K562 (cell line): ENCODE measurements around the gene INSM1. TPM values are rescaled to one million over a fixed set of nuclear protein-coding genes. Genes with fewer than 3 reads are reported as not detected.

Source experiments
- ATAC-seq: fragments of 200-7000 bp; cut with Tn5 transposase; 3 replicates; pipeline ENCODE4 v1.9.1; 2020; ENCODE audit warnings: moderate library complexity
- BruUV-seq: library from RNA; stranded (reverse); fragments of 400-500 nt; replicated peaks from 2 replicates; lab custom pipeline; 2021; lab: Mats Ljungman, UMichigan
- CTCF ChIA-PET: fragments of 300-600 bp; formaldehyde crosslinking; extraction: SDS; loops from one replicate; lab custom pipeline; 2021; ENCODE audit warnings: low intra/inter-chr PET ratio; lab: Yijun Ruan, JAX
- POLR2A ChIA-PET: fragments of 300-600, 350-650 bp; sonication (Branson Sonifier 250); formaldehyde crosslinking; extraction: SDS; loops from one replicate; lab custom pipeline; 2021; ENCODE audit warnings: antibody characterized with exemption, inconsistent platforms; lab: Yijun Ruan, JAX
- DNase-seq, 4 experiments: peaks; one replicate each; pipeline versions ENCODE4 v3.0.0 to v3.0.0-alpha.2; 2011 to 2018; ENCODE audit warnings: low spot score in 3 of 4, mixed read lengths in 3 of 4; ENCODE audit errors: extremely low read depth in 1 of 4
- FAIRE-seq: peaks from 2 replicates; lab custom pipeline; 2011; peaks lifted over from hg19 to GRCh38; lab: Jason Lieb, UNC
- H2AFZ ChIP-seq: 2 replicates; pipeline ENCODE4 v1.6.0; 2011; ENCODE audit warnings: low read depth, low read length, control low read depth, inconsistent platforms
- H3K27ac ChIP-seq: fragments of 200-600 bp; 3 replicates; pipeline ENCODE4 v1.8.0; 2011; ENCODE audit warnings: low read depth, mild to moderate bottlenecking, control low read depth, inconsistent platforms, low read length, moderate library complexity, mixed read lengths; ENCODE audit errors: extremely low read depth
- H3K27me3 ChIP-seq, 2 experiments: fragments of 300-600 bp in 1 of 2; 2 replicates in 1 of 2; 3 replicates in 1 of 2; pipeline versions ENCODE4 v1.6.0 to v1.8.0; 2011; ENCODE audit warnings: inconsistent platforms in 2 of 2, low read length in 2 of 2, mild to moderate bottlenecking in 1 of 2, mixed read lengths in 1 of 2, moderate library complexity in 1 of 2; ENCODE audit not compliant: control insufficient read depth in 2 of 2, insufficient read depth in 2 of 2
- H3K36me3 ChIP-seq: fragments of 300-600 bp; 3 replicates; pipeline ENCODE4 v1.8.0; 2011; ENCODE audit warnings: mild to moderate bottlenecking, low read length, inconsistent platforms; ENCODE audit not compliant: control insufficient read depth, insufficient read depth
- H3K4me1 ChIP-seq, 2 experiments: fragments of 200-600 bp in 1 of 2; replicated peaks in 1 of 2; 2 replicates in 1 of 2; 3 replicates in 1 of 2; pipeline versions ENCODE4 v1.5.1 to v1.8.0; 2011; ENCODE audit warnings: inconsistent platforms in 2 of 2, low read length in 2 of 2, mild to moderate bottlenecking in 1 of 2, mixed read lengths in 1 of 2, moderate library complexity in 1 of 2; ENCODE audit not compliant: control insufficient read depth in 2 of 2, insufficient read depth in 2 of 2
- H3K4me2 ChIP-seq: 2 replicates; pipeline ENCODE4 v1.6.1; 2011; ENCODE audit warnings: low read length, control low read depth, inconsistent platforms, mixed read lengths; ENCODE audit not compliant: insufficient read depth
- H3K4me3 ChIP-seq: fragments of 200-600 bp; sonication (generic), shearing (Covaris generic); 2 replicates; pipeline ENCODE4 v1.5.1; 2016; ENCODE audit warnings: control low read depth, inconsistent platforms
- H3K79me2 ChIP-seq: fragments of 200-600 bp; 3 replicates; pipeline ENCODE4 v1.8.0; 2011; ENCODE audit warnings: low read length, inconsistent platforms; ENCODE audit not compliant: control insufficient read depth, insufficient read depth
- H3K9ac ChIP-seq, 2 experiments: 2 replicates each; pipeline versions ENCODE4 v1.6.0 to v1.6.1; 2011; ENCODE audit warnings: low read depth in 2 of 2, low read length in 2 of 2, control low read depth in 1 of 2, inconsistent platforms in 1 of 2, mild to moderate bottlenecking in 1 of 2, mixed read lengths in 1 of 2; ENCODE audit not compliant: insufficient read depth in 1 of 2
- H3K9me1 ChIP-seq: one replicate; pipeline ENCODE4 v1.6.0; 2011; ENCODE audit warnings: inconsistent platforms, mild to moderate bottlenecking, low read length, moderate library complexity; ENCODE audit not compliant: control insufficient read depth, insufficient read depth
- H3K9me3 ChIP-seq: replicated peaks from 2 replicates; pipeline ENCODE4 v1.5.1; 2011; ENCODE audit warnings: low read depth, low read length, inconsistent platforms; ENCODE audit not compliant: control insufficient read depth, insufficient read depth
- H4K20me1 ChIP-seq: replicated peaks from 2 replicates; pipeline ENCODE4 v1.6.1; 2011; ENCODE audit warnings: low read length, inconsistent platforms, mixed read lengths; ENCODE audit not compliant: control insufficient read depth, insufficient read depth
- BCLAF1 ChIP-seq, 2 experiments: fragments of 450-650 bp in 1 of 2; IDR thresholded peaks; 2 replicates each; pipeline ENCODE4 v1.6.1; 2011 to 2017; ENCODE audit warnings: low read depth in 2 of 2, antibody characterized with exemption in 1 of 2, borderline replicate concordance in 1 of 2, low read length in 1 of 2, mild to moderate bottlenecking in 1 of 2, mixed read lengths in 1 of 2; ENCODE audit not compliant: control insufficient read depth in 1 of 2
- CEBPB ChIP-seq: fragments of 450-650 bp; IDR thresholded peaks from 2 replicates; pipeline ENCODE4 v1.6.1; 2016; ENCODE audit warnings: missing genetic modification characterization, missing compliant biosample characterization
- CHD2 ChIP-seq: IDR thresholded peaks from 2 replicates; pipeline ENCODE4 v1.6.1; 2011; ENCODE audit warnings: low read depth, low read length
- DIDO1 ChIP-seq: fragments of 450-650 bp; IDR thresholded peaks from 2 replicates; pipeline ENCODE4 v1.6.1; 2016; ENCODE audit warnings: low read depth, missing biosample characterization, missing genetic modification characterization
- MAFK ChIP-seq: IDR thresholded peaks from 2 replicates; pipeline ENCODE4 v1.6.1; 2011; ENCODE audit warnings: low read length, improper control_type of control experiment
- ZBTB17 ChIP-seq: fragments of 450-650 bp; formaldehyde crosslinking; IDR thresholded peaks from 2 replicates; pipeline ENCODE4 v1.4.0; 2020; ENCODE audit warnings: mild to moderate bottlenecking
- WGBS: fragments of 100-300 bp; shearing (Covaris generic); methylation state at CpG from one replicate; pipeline ENCODE4 v1.1.6; 2016; ENCODE audit warnings: low coverage, mixed read lengths; ENCODE audit not compliant: insufficient coverage; ENCODE audit errors: missing lambda C conversion rate; 5-methylcytosine and 5-hydroxymethylcytosine counted together
- in situ Hi-C: fragments of 300-500 bp; cut with MboI; formaldehyde crosslinking; loops from 4 replicates; pipeline ENCODE4 v1.15.0; 2018; ENCODE audit warnings: inconsistent platforms, mixed read lengths
- intact Hi-C: fragments of 100-400 bp; cut with micrococcal nuclease; formaldehyde crosslinking; loops from 2 replicates; pipeline ENCODE4 v1.14.2; 2022
- polyA plus RNA-seq, 8 experiments: library from polyadenylated mRNA; depleted of rRNA in 4 of 8; stranded (reverse) in 5 of 8; unstranded in 3 of 8; fragments of >200 nt; fragmentation: Nextera tagmentation in 2 of 8; fragmentation: Illumina TruSeq in 1 of 8; extraction: Ambion mirVana in 2 of 8; extraction: Trizol in 1 of 8; gene quantifications; 2 replicates each; pipeline versions ENCODE4 v1.2.1 to v1.2.3, GENCODE V29; 2011 to 2014; ENCODE audit warnings: inconsistent platforms in 1 of 8, missing spikeins in 1 of 8
- total RNA-seq, 7 experiments: library from RNA; depleted of rRNA in 6 of 7; stranded (reverse); fragments of >200 nt in 6 of 7; fragmentation: Illumina TruSeq in 2 of 7; extraction: Trizol in 2 of 7; gene quantifications; 2 replicates each; pipeline versions ENCODE4 v1.2.1 to v1.2.3, GENCODE V29; 2011 to 2021; ENCODE audit warnings: low replicate concordance in 1 of 7

INSM1 gene
- total and polyA plus RNA-seq, 9 of the 15 experiments (the other 6 are each of a cell fraction or from before 2014, with no cell fraction given): not detected

GRCh38 chr20:20371083-20371482, 3.2 kb downstream of the INSM1 start:
- Histone ChIP-seq H3K4me3 (no peak overlapping the region), H2AFZ (no peak overlapping the region), H3K79me2 (no peaks in the 10 kb centered on the region), H3K27me3 (peaks cover 0 to 9% of the 10 kb centered on the region in 2 experiments; a peak in 1 of 5 replicates), H3K9ac (no peak overlapping the region), H3K9me3 (no peaks in the 10 kb centered on the region), H3K4me1 (no peaks in the 10 kb centered on the region), H3K4me2 (no peak overlapping the region), H3K9me1 (no peaks in the 10 kb centered on the region), H3K27ac (no peak overlapping the region), H3K36me3 (no peaks in the 10 kb centered on the region), H4K20me1 (no peaks in the 10 kb centered on the region)
- WGBS: 2% methylated on average over 7 of the region's 7 CpGs
- BruUV-seq: no TSS peak
- intact Hi-C loops (no loop called here), in situ Hi-C loops (no loop called here)
- CTCF ChIA-PET: no interaction called here
- POLR2A ChIA-PET: no interaction called here
- DNase-seq: no peak
- no peak for ATAC-seq
- no peak for FAIRE-seq
- TF ChIP-seq MAFK: no peak
- no peak for TF ChIP-seq BCLAF1 (IDR thresholded peaks at IDR 0.05; ENCODE audit: borderline replicate concordance in 1 of 2, control insufficient read depth in 1 of 2, low read depth in 2 of 2, low read length in 1 of 2)
- no peak for TF ChIP-seq CHD2
- no peak for TF ChIP-seq CEBPB (tag)
- no peak for TF ChIP-seq ZBTB17 (CRISPR knock-in tag)
- no peak for TF ChIP-seq DIDO1 (tag)
